ENCODE data around the gene WWOX.

- no peak for TF ChIP-seq EZH2 (IDR thresholded peaks at IDR 0.05; ENCODE audit: borderline replicate concordance, low read length)
- peak in 1 of 2 donors; percentile 4 for TF ChIP-seq CTCF (conservative IDR thresholded peaks at IDR 0.05 in 1 of 2, IDR thresholded peaks at IDR 0.05 in 1 of 2; ENCODE audit: extremely low read depth in 1 of 2, insufficient read depth in 1 of 2, low read depth in 1 of 2, low read length in 2 of 2)
These were observed 296.6 kb downstream of the WWOX start for GRCh38 chr16:78396046-78396445.

Measured in mammary epithelial cell (primary cell).